Spleen (tissue), 7 donors: ENCODE measurements around the gene HADHA.

Experiments used
- CTCF ChIP-seq, 11 experiments: fragments of 200-600 bp in 7 of 11; fragments of 450-650 bp in 4 of 11; sonication (generic) in 4 of 11; IDR thresholded peaks in 8 of 11; conservative IDR thresholded peaks in 3 of 11; 1 replicate in 7 of 11; 2 replicates in 4 of 11; pipeline versions ENCODE4 v1.4.0 to v1.8.0; 2016 to 2021; ENCODE audit warnings: antibody characterized with exemption in 11 of 11, inconsistent platforms in 4 of 11, mild to moderate bottlenecking in 1 of 11
- POLR2A ChIP-seq, 3 donors: fragments of 450-650 bp; IDR thresholded peaks; one replicate each; pipeline ENCODE4 v1.5.1; 2017; ENCODE audit warnings: antibody characterized with exemption in 3 of 3, mild to moderate bottlenecking in 1 of 3
- POLR2AphosphoS5 ChIP-seq, 3 donors: sonication (generic); formaldehyde crosslinking; IDR thresholded peaks; one replicate each; pipeline ENCODE4 v1.5.1; 2017; ENCODE audit warnings: antibody characterized with exemption in 3 of 3
- donor health status: DM: no; HTN: no; CAD: no; lungs with moderate emphysema.
- donor health status: DM: no; HTN: no; CAD: no.
- donor health status: DM: no; HTN: no; CAD: no.

- no peak for TF ChIP-seq CTCF (IDR thresholded peaks at IDR 0.05 in 8 of 11, conservative IDR thresholded peaks at IDR 0.05 in 3 of 11)
- no peak for TF ChIP-seq POLR2A (IDR thresholded peaks at IDR 0.05)
- TF ChIP-seq POLR2AphosphoS5 (IDR thresholded peaks at IDR 0.05), result no peak
Measured at GRCh38 chr2:26284132-26284531, 39.7 kb upstream of the HADHA start.
